Esophagus squamous epithelium (tissue), 5 donors: ENCODE data around the gene CERS4. TPM values are rescaled to one million over a fixed set of nuclear protein-coding genes. Genes with fewer than 3 reads are reported as not detected.

ENCODE experiments used
- DNase-seq: peaks from one replicate; lab custom pipeline; 2025; lab: John Stamatoyannopoulos, UW
- H3K27ac ChIP-seq, 4 donors: fragments of 200-600 bp; sonication (generic); one replicate each; pipeline ENCODE4 v1.5.1; 2016 to 2019; ENCODE audit warnings: mild to moderate bottlenecking in 1 of 4
- H3K27me3 ChIP-seq, 4 donors: fragments of 200-600 bp; sonication (generic); 1 replicate in 3 of 4; 2 replicates in 1 of 4; pipeline versions ENCODE4 v1.5.1 to v1.6.0; 2017 to 2021; ENCODE audit warnings: antibody characterized with exemption in 1 of 4
- H3K36me3 ChIP-seq, 3 donors: fragments of 200-600 bp; sonication (generic); one replicate each; pipeline ENCODE4 v1.5.1; 2016 to 2019
- H3K4me1 ChIP-seq, 3 donors: fragments of 200-600 bp; sonication (generic); one replicate each; pipeline ENCODE4 v1.5.1; 2017 to 2019
- H3K4me3 ChIP-seq, 4 donors: fragments of 200-600 bp; sonication (generic); 1 replicate in 3 of 4; 2 replicates in 1 of 4; pipeline ENCODE4 v1.5.1; 2016 to 2019; ENCODE audit warnings: mild to moderate bottlenecking in 2 of 4, moderate library complexity in 1 of 4
- H3K9me3 ChIP-seq, 3 donors: fragments of 200-600 bp; sonication (generic); one replicate each; pipeline ENCODE4 v1.5.1; 2016 to 2019
- CTCF ChIP-seq, 6 experiments: fragments of 450-650 bp in 4 of 6; fragments of 200-600 bp in 2 of 6; sonication (generic) in 2 of 6; IDR thresholded peaks; one replicate each; pipeline ENCODE4 v1.5.1; 2016 to 2019; ENCODE audit warnings: antibody characterized with exemption in 6 of 6, mild to moderate bottlenecking in 4 of 6, moderate library complexity in 4 of 6
- POLR2A ChIP-seq, 4 donors: fragments of 450-650 bp; IDR thresholded peaks; one replicate each; pipeline ENCODE4 v1.6.1; 2017; ENCODE audit warnings: antibody characterized with exemption in 4 of 4, mild to moderate bottlenecking in 4 of 4, moderate library complexity in 3 of 4
- WGBS, 2 donors: methylation state at CpG; one replicate each; pipeline ENCODE4 v1.1.5; 2018; 5-methylcytosine and 5-hydroxymethylcytosine counted together
- intact Hi-C: fragments of 100-400 bp; cut with DNase I; formaldehyde crosslinking; loops from one replicate; pipeline ENCODE4 v1.15.0; 2022
- total RNA-seq, 4 donors: library from RNA; depleted of rRNA; stranded (reverse); fragments of >200 nt; gene quantifications; one replicate each; pipeline ENCODE4 v1.1.0, GENCODE V29; 2016
- donor health status: DM: yes; HTN: yes; CAD: no.

CERS4 gene
- total RNA-seq, 4 donors from 2014 or later, result 44.1 to 184 (median 89.1) TPM

- H3K27ac ChIP-seq, result peak overlapping the region in 3 of 4 donors; percentile 7 to 76 (median 26)
- intact Hi-C loops, result loop anchor here (5.0 to 10.0 kb wide), 2 partner anchors 93 to 306 kb away; partner anchors contain the start of gene TIMM44
- no peak for TF ChIP-seq POLR2A (IDR thresholded peaks at IDR 0.05)
- TF ChIP-seq CTCF (IDR thresholded peaks at IDR 0.05), result no peak
- no peak overlapping the region for H3K4me3 ChIP-seq
- WGBS, 2 donors, result 50 to 77% methylated on average over 2 to 6 of the region's 7 CpGs
- H3K36me3 ChIP-seq, result peaks cover 0 to 22% (median 4%) of the 10 kb centered on the region in 3 donors
- no peaks in the 10 kb centered on the region for H3K27me3 ChIP-seq
- DNase-seq, result no peak
- H3K9me3 ChIP-seq, result no peaks in the 10 kb centered on the region
- H3K4me1 ChIP-seq, result peaks cover 0 to 18% (median 0%) of the 10 kb centered on the region in 3 donors
Observed at GRCh38 chr19:8250596-8250995, 41.4 kb downstream of the CERS4 start.

- no peak overlapping the region for H3K4me3 ChIP-seq
- no peaks in the 10 kb centered on the region for H3K27me3 ChIP-seq
- peaks cover 3 to 26% (median 9%) of the 10 kb centered on the region in 3 donors for H3K36me3 ChIP-seq
- DNase-seq, result no peak
- H3K27ac ChIP-seq, result peak overlapping the region in 3 of 4 donors; percentile 7 to 76 (median 26)
- TF ChIP-seq POLR2A (IDR thresholded peaks at IDR 0.05), result no peak
- TF ChIP-seq CTCF (IDR thresholded peaks at IDR 0.05), result peak in 2 of 6 experiments; percentile 4 to 7
- no peaks in the 10 kb centered on the region for H3K9me3 ChIP-seq
- intact Hi-C loops, result loop anchor here (5.0 to 10.0 kb wide), 2 partner anchors 94 to 306 kb away; partner anchors contain the start of gene TIMM44
- WGBS, 2 donors, result 29 to 38% methylated on average over 4 to 6 of the region's 14 CpGs
- peaks cover 0 to 18% (median 0%) of the 10 kb centered on the region in 3 donors for H3K4me1 ChIP-seq
Observed at GRCh38 chr19:8251025-8251472, 41.9 kb downstream of the CERS4 start.

- DNase-seq, result peak; percentile 25
- Histone ChIP-seq H3K27ac (no peak overlapping the region), H3K4me1 (peaks cover 0 to 18% (median 0%) of the 10 kb centered on the region in 3 donors), H3K9me3 (no peaks in the 10 kb centered on the region), H3K4me3 (no peak overlapping the region), H3K27me3 (no peaks in the 10 kb centered on the region), H3K36me3 (peaks cover 10 to 46% (median 21%) of the 10 kb centered on the region in 3 donors)
- TF ChIP-seq CTCF (IDR thresholded peaks at IDR 0.05), result peak; percentile 93 to 97 (median 94)
- TF ChIP-seq POLR2A (IDR thresholded peaks at IDR 0.05), result no peak
- intact Hi-C loops, result loop anchor here (5.0 to 10.0 kb wide), 2 partner anchors 96 to 308 kb away; partner anchors contain the start of gene TIMM44
- WGBS, 2 donors, result 27 to 33% methylated on average over 7 to 13 of the region's 13 CpGs
Observed at GRCh38 chr19:8252922-8253589, 43.9 kb downstream of the CERS4 start.

- DNase-seq, result no peak
- Histone ChIP-seq H3K4me3 (no peak overlapping the region), H3K27ac (no peak overlapping the region), H3K9me3 (no peaks in the 10 kb centered on the region), H3K36me3 (peaks cover 11 to 53% (median 23%) of the 10 kb centered on the region in 3 donors), H3K4me1 (peaks cover 0 to 18% (median 0%) of the 10 kb centered on the region in 3 donors), H3K27me3 (no peaks in the 10 kb centered on the region)
- intact Hi-C loops, result loop anchor here (5.0 to 10.0 kb wide), 2 partner anchors 96 to 309 kb away; partner anchors contain the start of gene TIMM44
- WGBS, 2 donors, result 70% methylated on average over 5 to 7 of the region's 12 CpGs
- no peak for TF ChIP-seq POLR2A (IDR thresholded peaks at IDR 0.05)
- no peak for TF ChIP-seq CTCF (IDR thresholded peaks at IDR 0.05)
Observed at GRCh38 chr19:8253678-8254077, 44.5 kb downstream of the CERS4 start.
